Natural killer cell (primary cell): ENCODE data around the gene PLEKHA4. TPM values are rescaled to one million over a fixed set of nuclear protein-coding genes. Genes with fewer than 3 reads are reported as not detected.

Experiments
- ATAC-seq, 3 donors: fragments of 150-1000 bp in 2 of 3; fragments of 200-7000 bp in 1 of 3; cut with Tn5 transposase; 1 replicate in 1 of 3; 2 replicates in 2 of 3; pipeline ENCODE4 v1.10.0; 2021; ENCODE audit warnings: mild to moderate bottlenecking in 2 of 3, moderate library complexity in 2 of 3
- DNase-seq, 2 donors: peaks; one replicate each; pipeline versions ENCODE4 v3.0.0 to v3.0.0-alpha.2; 2013 to 2021; ENCODE audit warnings: mixed read lengths in 1 of 2
- H3K27ac ChIP-seq: one replicate; pipeline ENCODE4 v1.5.1; 2013; ENCODE audit warnings: mild to moderate bottlenecking, low read length
- H3K27me3 ChIP-seq: one replicate; pipeline ENCODE4 v1.6.1; 2013; ENCODE audit warnings: low read length; ENCODE audit not compliant: control insufficient read depth, insufficient read depth
- H3K36me3 ChIP-seq: one replicate; pipeline ENCODE4 v1.6.1; 2013; ENCODE audit warnings: low read length; ENCODE audit not compliant: control insufficient read depth, insufficient read depth
- H3K4me1 ChIP-seq: one replicate; pipeline ENCODE4 v1.6.1; 2013; ENCODE audit warnings: low read length; ENCODE audit not compliant: control insufficient read depth, insufficient read depth
- H3K4me3 ChIP-seq: one replicate; pipeline ENCODE4 v1.5.1; 2013; ENCODE audit warnings: low read length
- H3K9me3 ChIP-seq: one replicate; pipeline ENCODE4 v1.6.1; 2013; ENCODE audit warnings: low read length; ENCODE audit not compliant: control insufficient read depth, insufficient read depth
- H3K27ac Mint-ChIP-seq, 2 donors: one replicate each; pipeline ENCODE4 v1.8.0; 2022; ENCODE audit warnings: mild to moderate bottlenecking in 2 of 2, mixed read lengths in 2 of 2, moderate library complexity in 1 of 2
- H3K27me3 Mint-ChIP-seq, 2 donors: one replicate each; pipeline ENCODE4 v1.8.0; 2022; ENCODE audit warnings: low read depth in 2 of 2, mixed read lengths in 2 of 2
- H3K36me3 Mint-ChIP-seq: one replicate; pipeline ENCODE4 v1.8.0; 2022; ENCODE audit warnings: mixed read lengths
- H3K4me1 Mint-ChIP-seq, 2 donors: one replicate each; pipeline ENCODE4 v1.8.0; 2022; ENCODE audit warnings: mixed read lengths in 2 of 2
- H3K4me3 Mint-ChIP-seq: one replicate; pipeline ENCODE4 v1.8.0; 2022; ENCODE audit warnings: mild to moderate bottlenecking, moderate library complexity, mixed read lengths
- H3K9me3 Mint-ChIP-seq, 2 donors: one replicate each; pipeline ENCODE4 v1.8.0; 2022; ENCODE audit warnings: mixed read lengths in 2 of 2
- WGBS: methylation state at CpG from one replicate; pipeline ENCODE4 v1.1.7; 2013; ENCODE audit warnings: missing lambda C conversion rate; ENCODE audit not compliant: insufficient coverage; 5-methylcytosine and 5-hydroxymethylcytosine counted together
- intact Hi-C: fragments of 100-400 bp; cut with micrococcal nuclease; formaldehyde crosslinking; loops from one replicate; pipeline ENCODE4 v1.14.2; 2022
- total RNA-seq, 4 donors: library from RNA; stranded (reverse); fragments of 120-200 nt in 1 of 4; gene quantifications; one replicate each; pipeline versions ENCODE4 v1.2.3 to v1.2.4, GENCODE V29; 2013 to 2022
- TF ChIP-seq, protein P1 (sequence below): fragments of 200-600 bp; IDR thresholded peaks from one replicate; pipeline ENCODE4 v1.8.0; 2022; ENCODE audit warnings: antibody characterized with exemption

Gene PLEKHA4
- total RNA-seq, 3 donors from 2014 or later (not counting 1 experiment from before 2014, with no cell fraction given), result 2.5 to 6.5 (median 5.2) TPM

DNA sequence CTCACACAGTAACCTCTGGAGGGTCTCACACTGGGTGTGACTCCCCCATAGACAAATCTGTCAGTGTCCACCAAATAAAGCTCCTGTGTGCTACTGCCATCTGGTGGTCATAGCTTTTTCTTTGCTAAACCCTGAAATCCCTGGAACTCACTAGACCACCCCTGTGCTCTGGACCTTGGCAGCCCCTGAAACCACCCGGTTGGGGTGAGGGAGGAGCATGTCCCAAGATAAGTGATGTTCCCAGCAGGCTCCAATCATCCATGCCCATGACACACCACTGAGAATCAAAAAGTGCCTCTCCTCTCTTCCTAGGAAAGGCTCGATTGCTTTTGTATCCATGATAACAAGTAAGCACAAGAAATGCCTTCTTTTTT lies 25.6 kb downstream of the PLEKHA4 start:
- H3K27ac Mint-ChIP-seq, result peak overlapping the region in 1 of 2 donors; percentile 4
- H3K27me3 Mint-ChIP-seq, result peaks cover 0 to 2% of the 10 kb centered on the region in 2 donors

DNA sequence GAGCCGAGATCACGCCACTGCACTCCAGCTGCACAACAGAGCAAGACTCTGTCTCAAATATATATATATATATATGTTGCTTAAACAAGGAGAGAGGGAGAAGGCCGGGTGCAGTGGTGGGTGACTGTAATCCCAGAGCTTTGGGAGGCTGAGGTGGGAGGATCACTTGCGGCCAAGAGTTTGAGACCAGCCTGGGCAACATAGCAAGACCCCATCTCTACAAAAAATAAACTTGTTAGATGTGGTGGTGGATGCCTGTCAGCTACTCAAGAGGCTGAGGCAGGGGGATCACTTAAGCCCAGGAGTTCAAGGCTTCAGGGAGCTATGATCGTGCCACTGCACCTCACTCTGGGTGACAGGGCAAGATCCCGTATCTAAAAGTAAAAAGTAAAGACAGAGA lies 26.8 kb downstream of the PLEKHA4 start:
- H3K27ac Mint-ChIP-seq, result no peak overlapping the region
- H3K4me1 Mint-ChIP-seq, result peaks cover 6 to 11% of the 10 kb centered on the region in 2 donors
- H3K4me3 Mint-ChIP-seq, result no peak overlapping the region
- DNase-seq, result no peak
- Histone ChIP-seq H3K4me3 (no peak overlapping the region), H3K4me1 (peaks cover 9% of the 10 kb centered on the region), H3K27ac (no peak overlapping the region), H3K36me3 (no peaks in the 10 kb centered on the region), H3K9me3 (no peaks in the 10 kb centered on the region), H3K27me3 (peaks cover 7% of the 10 kb centered on the region)
- no peaks in the 10 kb centered on the region for H3K9me3 Mint-ChIP-seq
- ATAC-seq, result no peak
- TF ChIP-seq, protein P1, sequence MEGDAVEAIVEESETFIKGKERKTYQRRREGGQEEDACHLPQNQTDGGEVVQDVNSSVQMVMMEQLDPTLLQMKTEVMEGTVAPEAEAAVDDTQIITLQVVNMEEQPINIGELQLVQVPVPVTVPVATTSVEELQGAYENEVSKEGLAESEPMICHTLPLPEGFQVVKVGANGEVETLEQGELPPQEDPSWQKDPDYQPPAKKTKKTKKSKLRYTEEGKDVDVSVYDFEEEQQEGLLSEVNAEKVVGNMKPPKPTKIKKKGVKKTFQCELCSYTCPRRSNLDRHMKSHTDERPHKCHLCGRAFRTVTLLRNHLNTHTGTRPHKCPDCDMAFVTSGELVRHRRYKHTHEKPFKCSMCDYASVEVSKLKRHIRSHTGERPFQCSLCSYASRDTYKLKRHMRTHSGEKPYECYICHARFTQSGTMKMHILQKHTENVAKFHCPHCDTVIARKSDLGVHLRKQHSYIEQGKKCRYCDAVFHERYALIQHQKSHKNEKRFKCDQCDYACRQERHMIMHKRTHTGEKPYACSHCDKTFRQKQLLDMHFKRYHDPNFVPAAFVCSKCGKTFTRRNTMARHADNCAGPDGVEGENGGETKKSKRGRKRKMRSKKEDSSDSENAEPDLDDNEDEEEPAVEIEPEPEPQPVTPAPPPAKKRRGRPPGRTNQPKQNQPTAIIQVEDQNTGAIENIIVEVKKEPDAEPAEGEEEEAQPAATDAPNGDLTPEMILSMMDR, result no peak
- H3K27me3 Mint-ChIP-seq, result peaks cover 0 to 9% of the 10 kb centered on the region in 2 donors
- WGBS, result 98% methylated on average over 3 of the region's 6 CpGs
- H3K36me3 Mint-ChIP-seq, result no peaks in the 10 kb centered on the region
- intact Hi-C loops, result no loop called here

More for the DNA sequence above, 25.6 kb downstream of the PLEKHA4 start:
- H3K27ac ChIP-seq, result no peak overlapping the region
- no peaks in the 10 kb centered on the region for H3K36me3 Mint-ChIP-seq
- no peaks in the 10 kb centered on the region for H3K9me3 ChIP-seq
- peak; percentile 67 to 80 (median 73) for ATAC-seq
- peak; percentile 23 to 82 for DNase-seq
- no peaks in the 10 kb centered on the region for H3K4me1 ChIP-seq
- H3K4me1 Mint-ChIP-seq, result peaks cover 0 to 5% of the 10 kb centered on the region in 2 donors
- H3K4me3 ChIP-seq, result no peak overlapping the region
- TF ChIP-seq, protein P1, result peak; percentile 82
- no peaks in the 10 kb centered on the region for H3K9me3 Mint-ChIP-seq
- intact Hi-C loops, result loop anchor here (1.0 to 2.0 kb wide), 3 partner anchors 47 to 196 kb away; partner anchors contain the start of gene CA11
- WGBS, result 50% methylated on average over 2 of the region's 2 CpGs
- H3K36me3 ChIP-seq, result no peaks in the 10 kb centered on the region
- H3K4me3 Mint-ChIP-seq, result no peak overlapping the region
- no peaks in the 10 kb centered on the region for H3K27me3 ChIP-seq

DNA sequence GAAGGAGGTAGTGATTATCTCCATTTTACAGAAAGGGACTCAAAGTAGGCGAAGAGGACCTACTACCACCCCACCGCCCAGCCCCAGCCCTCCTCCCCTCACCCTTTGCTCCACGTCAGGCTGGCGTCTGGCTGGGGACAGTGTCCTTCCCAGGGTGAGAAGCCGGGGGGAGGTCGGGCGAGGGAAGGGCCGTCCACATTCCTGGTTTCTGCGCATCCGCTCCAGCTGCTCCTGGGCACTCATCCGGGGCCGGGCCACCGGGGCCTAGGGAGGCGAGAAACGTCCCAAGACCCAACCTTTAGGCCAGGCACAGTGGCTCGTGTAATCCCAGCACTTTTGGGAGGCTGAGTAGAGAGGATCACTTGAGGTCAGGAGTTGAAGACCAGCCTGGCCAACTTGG lies 27.4 kb downstream of the PLEKHA4 start:
- WGBS, result 94% methylated on average over 16 of the region's 16 CpGs
- intact Hi-C loops, result no loop called here
- Histone ChIP-seq H3K4me3 (no peak overlapping the region), H3K36me3 (no peaks in the 10 kb centered on the region), H3K4me1 (peaks cover 14% of the 10 kb centered on the region), H3K9me3 (no peaks in the 10 kb centered on the region), H3K27me3 (peaks cover 12% of the 10 kb centered on the region), H3K27ac (no peak overlapping the region)
- Mint-ChIP-seq H3K4me1 (peaks cover 10 to 16% of the 10 kb centered on the region in 2 donors), H3K4me3 (no peak overlapping the region), H3K27me3 (peaks cover 0 to 14% of the 10 kb centered on the region in 2 donors), H3K27ac (no peak overlapping the region), H3K9me3 (no peaks in the 10 kb centered on the region), H3K36me3 (no peaks in the 10 kb centered on the region)
- ATAC-seq, result no peak
- no peak for DNase-seq
- TF ChIP-seq, protein P1, result no peak

DNA sequence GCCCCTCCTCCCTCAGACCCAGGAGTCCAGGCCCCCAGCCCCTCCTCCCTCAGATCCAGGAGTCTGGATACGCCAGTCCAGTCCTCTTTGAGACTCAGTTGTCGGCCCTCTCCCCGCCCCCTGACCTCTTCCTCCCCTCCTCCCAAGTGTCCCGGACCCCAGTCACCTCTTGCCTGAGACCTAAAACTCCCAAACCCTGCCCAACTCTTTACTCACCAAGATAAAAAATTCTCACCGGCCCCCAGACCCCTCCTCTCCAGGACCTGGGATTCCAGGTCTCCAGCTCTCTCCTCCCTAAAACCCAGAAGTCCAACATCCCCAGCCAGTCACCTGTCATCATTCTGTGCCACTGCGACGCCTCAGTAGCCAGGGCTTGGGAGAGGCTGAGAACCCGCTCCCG lies 30.7 kb downstream of the PLEKHA4 start:
- Histone ChIP-seq H3K27ac (no peak overlapping the region), H3K36me3 (no peaks in the 10 kb centered on the region), H3K4me1 (peaks cover 23% of the 10 kb centered on the region), H3K9me3 (no peaks in the 10 kb centered on the region), H3K27me3 (peaks cover 13% of the 10 kb centered on the region), H3K4me3 (no peak overlapping the region)
- Mint-ChIP-seq H3K4me1 (peaks cover 14 to 27% of the 10 kb centered on the region in 2 donors), H3K27me3 (peaks cover 0 to 22% of the 10 kb centered on the region in 2 donors), H3K36me3 (no peaks in the 10 kb centered on the region), H3K4me3 (no peak overlapping the region), H3K27ac (no peak overlapping the region), H3K9me3 (no peaks in the 10 kb centered on the region)
- DNase-seq, result no peak
- WGBS, result 80% methylated on average over 9 of the region's 9 CpGs
- no peak for ATAC-seq
- TF ChIP-seq, protein P1, result no peak
- intact Hi-C loops, result no loop called here
